H1 (cell line): ENCODE measurements around the gene B3GALT5. TPM values are rescaled to one million over a fixed set of nuclear protein-coding genes. Genes with fewer than 3 reads are reported as not detected.

Experiments used
- CTCF ChIA-PET: fragments of 300-600 bp; sonication (Branson Sonifier 250); formaldehyde crosslinking; loops from one replicate; lab custom pipeline; 2021; ENCODE audit not compliant: partially characterized antibody; lab: Charles Lee
- POLR2A ChIA-PET: fragments of 300-600 bp; sonication (Branson Sonifier 250); formaldehyde crosslinking; loops from one replicate; lab custom pipeline; 2021; ENCODE audit warnings: inconsistent platforms; ENCODE audit not compliant: partially characterized antibody; lab: Charles Lee
- DNase-seq, 2 experiments: peaks; one replicate each; pipeline versions ENCODE4 v3.0.0 to v3.0.0-alpha.2; 2010 to 2022; ENCODE audit warnings: low spot score in 2 of 2, low read depth in 1 of 2, mixed read lengths in 1 of 2
- FAIRE-seq: peaks from 2 replicates; lab custom pipeline; 2011; peaks lifted over from hg19 to GRCh38; lab: Jason Lieb, UNC
- H2AFZ ChIP-seq: 2 replicates; pipeline ENCODE4 v1.8.1; 2012; ENCODE audit warnings: low read length, inconsistent platforms
- H2AK5ac ChIP-seq: 2 replicates; pipeline ENCODE4 v1.6.1; 2013; ENCODE audit warnings: low read depth, low read length
- H2BK120ac ChIP-seq: replicated peaks from 2 replicates; pipeline ENCODE3; 2013; ENCODE audit warnings: low read depth, low read length, inconsistent platforms
- H2BK12ac ChIP-seq: 2 replicates; pipeline ENCODE4 v1.6.1; 2013; ENCODE audit warnings: low read depth, low read length
- H2BK15ac ChIP-seq: 2 replicates; pipeline ENCODE4 v1.6.1; 2013; ENCODE audit warnings: low read length
- H2BK20ac ChIP-seq: 2 replicates; pipeline ENCODE4 v1.6.1; 2013; ENCODE audit warnings: low read length
- H2BK5ac ChIP-seq: 2 replicates; pipeline ENCODE4 v1.6.1; 2013; ENCODE audit warnings: low read depth, low read length
- H3K14ac ChIP-seq: 2 replicates; pipeline ENCODE4 v1.6.1; 2013; ENCODE audit warnings: inconsistent platforms; ENCODE audit not compliant: insufficient read length
- H3K18ac ChIP-seq: 2 replicates; pipeline ENCODE4 v1.6.1; 2013; ENCODE audit warnings: low read length; ENCODE audit errors: extremely low read depth
- H3K23ac ChIP-seq: 2 replicates; pipeline ENCODE4 v1.6.1; 2013; ENCODE audit warnings: inconsistent platforms; ENCODE audit not compliant: insufficient read length
- H3K23me2 ChIP-seq: 2 replicates; pipeline ENCODE4 v1.6.1; 2013; ENCODE audit warnings: low read depth, low read length
- H3K27ac ChIP-seq: 2 replicates; pipeline ENCODE4 v1.6.1; 2011; ENCODE audit warnings: low read depth, low read length, inconsistent platforms
- H3K27me3 ChIP-seq, 4 experiments: replicated peaks in 1 of 4; 1 replicate in 1 of 4; 2 replicates in 3 of 4; pipeline versions ENCODE4 v1.6.1 to v1.8.1; 2011 to 2013; ENCODE audit warnings: low read length in 3 of 4, mild to moderate bottlenecking in 3 of 4, inconsistent platforms in 2 of 4, mixed read lengths in 2 of 4, moderate library complexity in 1 of 4; ENCODE audit not compliant: control insufficient read depth in 3 of 4, insufficient read depth in 3 of 4; ENCODE audit errors: extremely low read depth in 1 of 4
- H3K36me3 ChIP-seq, 4 experiments: 2 replicates each; pipeline versions ENCODE4 v1.6.1 to v1.8.1; 2011 to 2013; ENCODE audit warnings: mild to moderate bottlenecking in 4 of 4, low read length in 3 of 4, moderate library complexity in 2 of 4, control low read depth in 1 of 4, inconsistent platforms in 1 of 4; ENCODE audit not compliant: insufficient read depth in 4 of 4, control insufficient read depth in 2 of 4
- H3K4ac ChIP-seq: replicated peaks from 2 replicates; pipeline ENCODE3; 2013; ENCODE audit warnings: low read length, low read depth, mixed read lengths, inconsistent platforms; ENCODE audit not compliant: insufficient read length
- H3K4me1 ChIP-seq, 4 experiments: replicated peaks in 1 of 4; 1 replicate in 1 of 4; 2 replicates in 3 of 4; pipeline versions ENCODE4 v1.6.1 to v1.8.1; 2011 to 2013; ENCODE audit warnings: low read length in 3 of 4, inconsistent platforms in 2 of 4, mixed read lengths in 1 of 4; ENCODE audit not compliant: insufficient read depth in 4 of 4, control insufficient read depth in 3 of 4
- H3K4me2 ChIP-seq, 2 experiments: 2 replicates each; pipeline versions ENCODE4 v1.6.1 to v1.8.1; 2011 to 2013; ENCODE audit warnings: low read depth in 2 of 2, low read length in 2 of 2, control low read depth in 1 of 2, inconsistent platforms in 1 of 2, mild to moderate bottlenecking in 1 of 2; ENCODE audit not compliant: insufficient read depth in 1 of 2
- H3K4me3 ChIP-seq, 4 experiments: fragments of 200-600, 300-600 bp in 1 of 4; sonication (generic), shearing (Covaris generic), sonication (Bioruptor Twin) in 1 of 4; 2 replicates each; pipeline versions ENCODE4 v1.5.1 to v1.8.1; 2011 to 2016; ENCODE audit warnings: low read length in 4 of 4, low read depth in 3 of 4, control low read depth in 2 of 4, inconsistent platforms in 2 of 4, mild to moderate bottlenecking in 2 of 4, mixed read lengths in 1 of 4, moderate library complexity in 1 of 4; ENCODE audit not compliant: insufficient read depth in 2 of 4; ENCODE audit errors: extremely low read depth in 1 of 4
- H3K56ac ChIP-seq: replicated peaks from 2 replicates; pipeline ENCODE3; 2013; ENCODE audit warnings: low read depth, mild to moderate bottlenecking, mixed read lengths, low read length, inconsistent platforms; ENCODE audit not compliant: insufficient read length
- H3K79me1 ChIP-seq: 2 replicates; pipeline ENCODE4 v1.6.1; 2013; ENCODE audit warnings: low read depth, low read length, control low read depth
- H3K79me2 ChIP-seq, 2 experiments: 2 replicates each; pipeline versions ENCODE4 v1.6.1 to v1.8.1; 2012 to 2013; ENCODE audit warnings: low read length in 2 of 2, mild to moderate bottlenecking in 2 of 2, inconsistent platforms in 1 of 2; ENCODE audit not compliant: insufficient read depth in 2 of 2, control insufficient read depth in 1 of 2
- H3K9ac ChIP-seq, 4 experiments: replicated peaks in 1 of 4; 1 replicate in 1 of 4; 2 replicates in 3 of 4; pipeline versions ENCODE4 v1.6.1 to v1.8.1; 2011 to 2013; ENCODE audit warnings: low read depth in 3 of 4, low read length in 3 of 4, control low read depth in 2 of 4, mild to moderate bottlenecking in 2 of 4, moderate library complexity in 2 of 4, inconsistent platforms in 1 of 4; ENCODE audit errors: extremely low read depth in 1 of 4
- H3K9me3 ChIP-seq, 2 experiments: 2 replicates each; pipeline versions ENCODE4 v1.6.1 to v1.8.1; 2012 to 2013; ENCODE audit warnings: mild to moderate bottlenecking in 2 of 2, moderate library complexity in 2 of 2, control low read depth in 1 of 2, inconsistent platforms in 1 of 2, low read depth in 1 of 2, low read length in 1 of 2, mixed read lengths in 1 of 2; ENCODE audit not compliant: insufficient read depth in 2 of 2
- H4K20me1 ChIP-seq, 2 experiments: replicated peaks in 1 of 2; 2 replicates each; pipeline versions ENCODE3 to v1.8.1; 2011 to 2013; ENCODE audit warnings: inconsistent platforms in 2 of 2, low read length in 2 of 2, mild to moderate bottlenecking in 1 of 2; ENCODE audit not compliant: insufficient read depth in 2 of 2, control insufficient read depth in 1 of 2
- H4K5ac ChIP-seq: 2 replicates; pipeline ENCODE4 v1.6.1; 2013; ENCODE audit warnings: low read length, low read depth, mixed read lengths, inconsistent platforms; ENCODE audit not compliant: insufficient read length
- H4K8ac ChIP-seq: 2 replicates; pipeline ENCODE4 v1.8.0; 2013; ENCODE audit warnings: mild to moderate bottlenecking, moderate library complexity, low read length, inconsistent platforms; ENCODE audit not compliant: insufficient read depth; ENCODE audit errors: extremely low read depth
- H4K91ac ChIP-seq: replicated peaks from 2 replicates; pipeline ENCODE3; 2013; ENCODE audit warnings: low read length, mixed read lengths, inconsistent platforms; ENCODE audit not compliant: insufficient read length
- CTCF ChIP-seq, 3 experiments: IDR thresholded peaks; 1 replicate in 2 of 3; 2 replicates in 1 of 3; pipeline versions ENCODE4 v1.5.1 to v1.6.1; 2011; ENCODE audit warnings: low read length in 3 of 3, mild to moderate bottlenecking in 3 of 3, inconsistent platforms in 2 of 3, low read depth in 1 of 3, moderate library complexity in 1 of 3; ENCODE audit not compliant: insufficient read depth in 1 of 3; ENCODE audit errors: control extremely low read depth in 1 of 3
- GABPA ChIP-seq: IDR thresholded peaks from 2 replicates; pipeline ENCODE4 v1.6.1; 2011; ENCODE audit warnings: mild to moderate bottlenecking, low read length, moderate library complexity, borderline replicate concordance; ENCODE audit not compliant: insufficient read depth
- KDM1A ChIP-seq: fragments of 200-600, 300-600 bp; sonication (generic); IDR thresholded peaks from 2 replicates; pipeline ENCODE4 v1.7.1; 2016; ENCODE audit warnings: mild to moderate bottlenecking, low read length, borderline replicate concordance
- WGBS, 2 experiments: shearing (Covaris generic) in 1 of 2; methylation state at CpG; one replicate each; pipeline versions ENCODE4 v1.1.6 to v1.1.7; 2013 to 2015; ENCODE audit warnings: low lambda C conversion rate in 2 of 2, mixed read lengths in 2 of 2, inconsistent platforms in 1 of 2, low coverage in 1 of 2, missing lambda C conversion rate in 1 of 2; ENCODE audit not compliant: insufficient replicate concordance in 2 of 2, insufficient coverage in 1 of 2, insufficient read length in 1 of 2; ENCODE audit errors: extremely low coverage in 1 of 2, missing lambda C conversion rate in 1 of 2; 5-methylcytosine and 5-hydroxymethylcytosine counted together
- polyA plus RNA-seq, 7 experiments: library from polyadenylated mRNA; depleted of rRNA in 3 of 7; stranded (reverse) in 5 of 7; unstranded in 2 of 7; fragments of >200 nt in 5 of 7; fragments of 200-250 nt in 2 of 7; gene quantifications; 1 replicate in 5 of 7; 2 replicates in 1 of 7; 4 replicates in 1 of 7; pipeline versions ENCODE4 v1.2.1 to v1.2.3, GENCODE V29; 2011 to 2013; ENCODE audit warnings: missing spikeins in 2 of 7, mixed read lengths in 2 of 7
- total RNA-seq: library from RNA; stranded (reverse); fragmentation: NEBNext Ultra II Directional; extraction: Animal tissue kit (Norgen Biotek cat#: 25700); gene quantifications from 2 replicates; pipeline ENCODE4 v1.2.1, GENCODE V29; 2021

Gene B3GALT5
- total and polyA plus RNA-seq, 2 of the 8 experiments (the other 6 are each of a cell fraction or from before 2014, with no cell fraction given): 11.9 to 25.1 TPM

- Histone ChIP-seq H4K20me1 (no peaks in the 10 kb centered on the region), H3K79me2 (no peaks in the 10 kb centered on the region), H3K56ac (no peak overlapping the region), H2AK5ac (0 out of 2 replicates have a peak overlapping the region, but pooled peaks have one; percentile 61), H2BK12ac (peak overlapping the region; percentile 97; the same call in 1 of the 2 replicates), H3K79me1 (no peaks in the 10 kb centered on the region; the same call in 1 of the 2 replicates), H3K14ac (no peak overlapping the region), H3K23ac (no peak overlapping the region), H2BK20ac (peak overlapping the region; percentile 100), H3K4me2 (peak overlapping the region; percentile 26 to 52; a peak in 3 of 4 replicates), H2BK120ac (peak overlapping the region; percentile 93), H3K4ac (no peak overlapping the region), H2BK5ac (peak overlapping the region; percentile 95; the same call in 1 of the 2 replicates), H3K9ac (no peak overlapping the region), H4K8ac (no peak overlapping the region), H3K23me2 (peaks cover 3% of the 10 kb centered on the region; the same call in 1 of the 2 replicates), H3K27me3 (no peaks in the 10 kb centered on the region), H2BK15ac (peak overlapping the region; percentile 97; the same call in 1 of the 2 replicates), H3K27ac (no peak overlapping the region; the same call in 1 of the 2 replicates), H3K4me3 (no peak overlapping the region; a peak in 1 of 8 replicates), H4K5ac (no peak overlapping the region), H3K4me1 (peaks cover 3 to 12% (median 9%) of the 10 kb centered on the region in 4 experiments), H3K36me3 (no peaks in the 10 kb centered on the region), H4K91ac (peak overlapping the region; percentile 69), H2AFZ (no peak overlapping the region), H3K18ac (peak overlapping the region; percentile 96; the same call in 1 of the 2 replicates), H3K9me3 (peaks cover 12 to 13% of the 10 kb centered on the region in 2 experiments)
- POLR2A ChIA-PET: interaction anchor here (1.4 kb wide), 1 partner anchor 189 kb away, joined by 3 read pairs; no protein-coding TSS in a partner anchor
- no peak for TF ChIP-seq KDM1A
- no peak for TF ChIP-seq CTCF (IDR thresholded peaks at IDR 0.05; ENCODE audit: control extremely low read depth in 1 of 3, insufficient read depth in 1 of 3, low read depth in 1 of 3, low read length in 3 of 3)
- no peak for TF ChIP-seq GABPA
- CTCF ChIA-PET: interaction anchor here (1.0 to 3.0 kb wide), 8 partner anchors 9 to 203 kb away, joined by 4 to 13 read pairs (median 4); no protein-coding TSS in a partner anchor
- 37% methylated on average over 1 of the region's 1 CpG; no CpG with 5 or more reads in 1 of the 2 experiments for WGBS, 2 experiments
- FAIRE-seq (peak; percentile 32), DNase-seq (peak in 1 of 2 experiments; percentile 17)
These were observed 94.6 kb downstream of the B3GALT5 start for GRCh38 chr21:39707316-39707715.
